ENCODE results near the gene CDCA5.

The CDCA5 gene

GRCh38 chr11:65064847-65065240 lies 19.0 kb downstream of the CDCA5 start:
- TF ChIP-seq CTCF (IDR thresholded peaks at IDR 0.05; ENCODE audit: low read depth, low read length) = no peak
- H3K4me3 ChIP-seq (ENCODE audit: low read depth, low read length) = no peak overlapping the region

DNA sequence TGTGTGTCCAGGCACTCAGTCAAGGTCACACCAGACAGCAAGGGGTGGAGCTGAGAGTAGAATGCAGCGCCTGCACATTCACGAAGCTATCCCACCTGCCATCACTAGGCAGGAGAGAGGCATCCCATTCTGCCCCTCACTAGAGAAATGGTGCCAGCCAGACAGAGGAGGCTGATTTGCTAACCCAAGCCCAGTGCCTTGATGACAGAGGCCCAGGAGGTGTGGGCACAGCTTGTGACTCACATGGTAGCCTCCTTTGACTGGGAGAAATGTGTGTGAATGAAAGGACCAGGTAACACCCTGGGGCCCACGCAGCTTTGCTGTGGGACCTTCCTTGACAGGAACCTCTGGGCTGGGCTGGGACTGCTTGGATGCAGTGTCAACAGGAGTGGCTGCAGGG lies 20.3 kb downstream of the CDCA5 start:
- TF ChIP-seq CTCF (IDR thresholded peaks at IDR 0.05; ENCODE audit: low read depth, low read length) = no peak
- no peak overlapping the region for H3K4me3 ChIP-seq (ENCODE audit: low read depth, low read length)

GRCh38 chr11:65060913-65061408 lies 22.9 kb downstream of the CDCA5 start:
- no peak for TF ChIP-seq CTCF (IDR thresholded peaks at IDR 0.05; ENCODE audit: low read depth, low read length)
- no peak overlapping the region for H3K4me3 ChIP-seq (ENCODE audit: low read depth, low read length)

DNA sequence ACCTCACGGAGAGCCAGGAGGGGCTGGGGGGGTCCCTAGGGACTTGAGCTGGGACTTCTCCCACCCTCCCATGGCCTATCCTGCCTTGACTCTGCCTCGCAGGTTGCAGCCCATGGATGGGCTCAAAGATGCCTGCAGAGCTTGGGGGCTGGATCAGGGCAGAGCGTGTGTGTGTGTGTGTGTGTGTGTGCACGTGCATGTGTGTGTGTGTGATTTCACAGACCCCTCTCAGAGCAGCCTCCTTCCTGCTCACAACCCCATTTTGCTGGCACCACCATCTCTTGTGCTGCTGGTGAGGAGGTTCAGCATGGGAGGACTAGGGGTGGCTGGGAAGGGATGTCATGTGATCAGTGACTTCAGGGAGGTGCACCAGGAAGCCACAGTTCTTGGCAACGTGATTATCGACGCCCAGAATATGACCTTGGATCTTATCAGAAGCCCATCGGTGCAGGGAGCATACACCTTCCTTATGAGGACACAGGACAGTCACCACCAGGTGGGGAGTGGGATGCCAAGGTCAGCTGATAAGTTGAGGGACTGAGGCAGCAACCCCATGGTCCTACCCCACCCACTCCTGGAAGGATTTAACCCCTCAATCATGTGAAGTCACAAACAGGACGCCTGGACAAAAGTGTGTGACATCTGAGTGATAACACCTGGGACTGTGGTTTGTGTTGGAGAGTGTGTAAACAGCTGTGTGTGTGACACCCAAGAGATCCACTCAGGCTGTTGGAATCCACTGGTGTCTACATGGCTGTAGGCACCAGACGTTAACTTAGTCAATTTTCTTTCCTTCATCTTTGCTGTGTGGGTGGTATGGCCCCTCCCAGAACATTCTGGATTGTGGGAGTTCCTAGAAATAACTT lies 23.6 kb downstream of the CDCA5 start:
- TF ChIP-seq CTCF (IDR thresholded peaks at IDR 0.05; ENCODE audit: low read depth, low read length) = no peak
- H3K4me3 ChIP-seq (ENCODE audit: low read depth, low read length) = no peak overlapping the region

GRCh38 chr11:65059523-65059922 lies 24.3 kb downstream of the CDCA5 start:
- H3K4me3 ChIP-seq (ENCODE audit: low read depth, low read length) = no peak overlapping the region
- TF ChIP-seq CTCF (IDR thresholded peaks at IDR 0.05; ENCODE audit: low read depth, low read length) = no peak

DNA sequence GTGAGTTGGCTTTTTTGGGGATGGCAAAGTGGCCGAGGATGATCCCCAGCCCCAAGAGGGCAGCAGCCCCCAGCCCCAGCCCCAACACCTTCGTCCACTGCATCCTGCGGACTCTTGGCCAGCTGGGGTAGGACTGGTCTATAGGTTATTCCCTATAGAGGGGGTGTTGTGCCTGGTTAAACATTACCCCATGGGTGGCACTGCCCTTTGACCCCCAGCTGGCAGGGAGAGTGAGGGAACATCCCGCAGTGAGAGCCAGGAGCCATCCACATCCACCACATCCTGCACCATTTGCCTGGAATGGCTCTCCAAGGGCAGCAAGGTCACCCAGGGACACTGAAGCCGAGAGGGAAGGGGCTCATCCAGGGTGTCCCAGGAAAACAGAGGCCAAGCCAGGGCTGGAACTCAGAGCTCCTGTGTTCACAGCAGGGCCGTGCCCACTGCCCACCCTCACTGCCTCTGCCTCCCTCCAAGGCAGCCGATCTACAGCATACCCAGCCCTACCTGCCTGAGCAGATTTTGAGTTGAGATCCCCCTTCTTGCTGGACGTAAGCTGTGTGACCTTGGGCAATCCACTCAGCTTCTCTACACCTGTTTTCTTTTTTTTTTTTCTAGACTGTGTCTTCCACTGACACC lies 25.3 kb downstream of the CDCA5 start, which contains the start of gene NAALADL1:
Gene NAALADL1, minus strand, starts transcription at position 135 of the 636 bp plus-strand sequence. Its CDS starts 32 bp downstream, at position 103.
- H3K4me3 ChIP-seq (ENCODE audit: low read depth, low read length) = no peak within 1 kb of the TSS
- no peak for TF ChIP-seq CTCF (IDR thresholded peaks at IDR 0.05; ENCODE audit: low read depth, low read length)

DNA sequence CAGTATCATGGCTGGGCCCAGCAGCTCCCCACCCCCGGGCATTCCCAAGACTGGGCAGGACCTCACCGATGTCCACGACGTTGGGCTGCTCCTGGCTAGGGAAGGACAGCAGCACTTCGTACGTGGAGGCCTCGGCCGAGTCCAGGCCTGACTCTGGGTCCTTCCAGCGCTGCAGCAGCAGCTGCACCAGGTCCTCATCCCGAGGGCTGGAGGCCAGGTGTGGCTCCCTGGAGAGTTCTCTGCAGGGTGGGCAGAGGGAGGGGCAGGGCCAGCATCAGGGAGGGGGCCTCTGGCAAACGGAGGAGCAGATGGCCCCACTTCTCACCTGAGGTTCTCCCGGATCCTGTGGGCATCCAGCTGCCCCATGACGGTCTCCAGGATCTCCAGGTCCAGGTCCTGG lies 25.8 kb downstream of the CDCA5 start:
- TF ChIP-seq CTCF (IDR thresholded peaks at IDR 0.05; ENCODE audit: low read depth, low read length) = no peak
- no peak overlapping the region for H3K4me3 ChIP-seq (ENCODE audit: low read depth, low read length)

All from WI38 (cell line).